ENCODE measurements around the gene PRND.

DNA sequence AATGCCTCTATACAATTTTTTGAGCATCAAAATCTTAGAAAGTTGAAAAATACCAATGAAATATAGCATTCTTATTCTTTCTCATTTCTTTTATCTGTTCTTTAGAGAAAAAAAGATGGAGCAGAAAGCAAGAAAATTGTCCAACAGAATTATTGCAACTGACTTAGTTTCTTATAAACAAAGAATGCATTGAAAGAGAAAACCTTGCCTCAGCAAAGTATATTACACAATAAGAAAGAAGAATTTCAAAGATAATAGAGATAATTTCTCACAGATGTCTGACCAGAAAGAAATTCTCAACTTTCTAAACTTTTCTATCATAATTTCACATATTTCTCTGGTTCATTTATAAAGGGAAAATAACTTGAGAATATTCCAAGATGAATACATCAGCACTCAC is 47.0 kb upstream of the PRND start:
- TF ChIP-seq, protein P1, sequence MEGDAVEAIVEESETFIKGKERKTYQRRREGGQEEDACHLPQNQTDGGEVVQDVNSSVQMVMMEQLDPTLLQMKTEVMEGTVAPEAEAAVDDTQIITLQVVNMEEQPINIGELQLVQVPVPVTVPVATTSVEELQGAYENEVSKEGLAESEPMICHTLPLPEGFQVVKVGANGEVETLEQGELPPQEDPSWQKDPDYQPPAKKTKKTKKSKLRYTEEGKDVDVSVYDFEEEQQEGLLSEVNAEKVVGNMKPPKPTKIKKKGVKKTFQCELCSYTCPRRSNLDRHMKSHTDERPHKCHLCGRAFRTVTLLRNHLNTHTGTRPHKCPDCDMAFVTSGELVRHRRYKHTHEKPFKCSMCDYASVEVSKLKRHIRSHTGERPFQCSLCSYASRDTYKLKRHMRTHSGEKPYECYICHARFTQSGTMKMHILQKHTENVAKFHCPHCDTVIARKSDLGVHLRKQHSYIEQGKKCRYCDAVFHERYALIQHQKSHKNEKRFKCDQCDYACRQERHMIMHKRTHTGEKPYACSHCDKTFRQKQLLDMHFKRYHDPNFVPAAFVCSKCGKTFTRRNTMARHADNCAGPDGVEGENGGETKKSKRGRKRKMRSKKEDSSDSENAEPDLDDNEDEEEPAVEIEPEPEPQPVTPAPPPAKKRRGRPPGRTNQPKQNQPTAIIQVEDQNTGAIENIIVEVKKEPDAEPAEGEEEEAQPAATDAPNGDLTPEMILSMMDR (IDR thresholded peaks at IDR 0.05), result no peak
- no peak for TF ChIP-seq POLR2A (IDR thresholded peaks at IDR 0.05)
